SU-DHL-6 (cell line): Measurements from ENCODE around the gene ACHE.

Experiments
- CTCF ChIP-seq: fragments of 200-600 bp; sonication (generic); IDR thresholded peaks from one replicate; pipeline ENCODE4 v1.5.1; 2017; ENCODE audit warnings: antibody characterized with exemption, mild to moderate bottlenecking, low read length, moderate library complexity; ENCODE audit not compliant: insufficient read depth, poor library complexity, severe bottlenecking
- EZH2phosphoT487 ChIP-seq: fragments of 200-600 bp; sonication (generic), shearing (Covaris generic); conservative IDR thresholded peaks from 2 replicates; pipeline ENCODE4 v1.6.1; 2018; ENCODE audit warnings: mild to moderate bottlenecking, antibody characterized with exemption, low read length, moderate library complexity, mixed read lengths

GRCh38 chr7:100847360-100847759, 48.3 kb downstream of the ACHE start:
- TF ChIP-seq CTCF (no peak), EZH2phosphoT487 (no peak)
